ENCODE data around the gene MACF1.

Gene MACF1

GRCh38 chr1:39333296-39333695 is 128.8 kb downstream of the MACF1 start:
- no peaks in the 10 kb centered on the region for H3K4me1 ChIP-seq (ENCODE audit: control insufficient read depth in 1 of 2, insufficient read depth in 2 of 2, low read length in 2 of 2)
- H3K36me3 ChIP-seq (ENCODE audit: control insufficient read depth in 1 of 2, insufficient read depth in 2 of 2, low read length in 2 of 2), result peaks cover 48 to 56% of the 10 kb centered on the region in 2 donors

GRCh38 chr1:39335216-39335615 is 130.7 kb downstream of the MACF1 start:
- Histone ChIP-seq H3K9me3 (ENCODE audit: control insufficient read depth in 1 of 2, low read length in 2 of 2) (no peaks in the 10 kb centered on the region), H3K27ac (ENCODE audit: low read length) (no peak overlapping the region), H3K36me3 (ENCODE audit: control insufficient read depth in 1 of 2, insufficient read depth in 2 of 2, low read length in 2 of 2) (peaks cover 53 to 66% of the 10 kb centered on the region in 2 donors), H3K27me3 (ENCODE audit: low read depth, low read length) (no peaks in the 10 kb centered on the region), H3K4me3 (ENCODE audit: low read depth in 1 of 2, low read length in 2 of 2) (no peak overlapping the region), H3K4me1 (ENCODE audit: control insufficient read depth in 1 of 2, insufficient read depth in 2 of 2, low read length in 2 of 2) (no peaks in the 10 kb centered on the region)

More at GRCh38 chr1:39333296-39333695, 128.8 kb downstream of the MACF1 start:
- Histone ChIP-seq H3K27ac (ENCODE audit: low read length) (no peak overlapping the region), H3K27me3 (ENCODE audit: low read depth, low read length) (no peaks in the 10 kb centered on the region), H3K4me3 (ENCODE audit: low read depth in 1 of 2, low read length in 2 of 2) (no peak overlapping the region), H3K9me3 (ENCODE audit: control insufficient read depth in 1 of 2, low read length in 2 of 2) (no peaks in the 10 kb centered on the region)

GRCh38 chr1:39337067-39337466 is 132.6 kb downstream of the MACF1 start:
- H3K4me1 ChIP-seq (ENCODE audit: control insufficient read depth in 1 of 2, insufficient read depth in 2 of 2, low read length in 2 of 2), result no peaks in the 10 kb centered on the region
- H3K27ac ChIP-seq (ENCODE audit: low read length), result no peak overlapping the region
- H3K4me3 ChIP-seq (ENCODE audit: low read depth in 1 of 2, low read length in 2 of 2), result no peak overlapping the region
- H3K9me3 ChIP-seq (ENCODE audit: control insufficient read depth in 1 of 2, low read length in 2 of 2), result no peaks in the 10 kb centered on the region
- no peaks in the 10 kb centered on the region for H3K27me3 ChIP-seq (ENCODE audit: low read depth, low read length)
- H3K36me3 ChIP-seq (ENCODE audit: control insufficient read depth in 1 of 2, insufficient read depth in 2 of 2, low read length in 2 of 2), result peaks cover 45 to 68% of the 10 kb centered on the region in 2 donors

- H3K27me3 ChIP-seq (ENCODE audit: low read depth, low read length), result no peaks in the 10 kb centered on the region
- H3K27ac ChIP-seq (ENCODE audit: low read length), result no peak overlapping the region
- peaks cover 35 to 67% of the 10 kb centered on the region in 2 donors for H3K36me3 ChIP-seq (ENCODE audit: control insufficient read depth in 1 of 2, insufficient read depth in 2 of 2, low read length in 2 of 2)
- H3K4me3 ChIP-seq (ENCODE audit: low read depth in 1 of 2, low read length in 2 of 2), result no peak overlapping the region
- H3K4me1 ChIP-seq (ENCODE audit: control insufficient read depth in 1 of 2, insufficient read depth in 2 of 2, low read length in 2 of 2), result no peaks in the 10 kb centered on the region
- H3K9me3 ChIP-seq (ENCODE audit: control insufficient read depth in 1 of 2, low read length in 2 of 2), result no peaks in the 10 kb centered on the region
Measured at GRCh38 chr1:39342776-39343175, 138.3 kb downstream of the MACF1 start.

GRCh38 chr1:39344394-39345154 is 140.1 kb downstream of the MACF1 start:
- Histone ChIP-seq H3K4me1 (ENCODE audit: control insufficient read depth in 1 of 2, insufficient read depth in 2 of 2, low read length in 2 of 2) (no peaks in the 10 kb centered on the region), H3K9me3 (ENCODE audit: control insufficient read depth in 1 of 2, low read length in 2 of 2) (no peaks in the 10 kb centered on the region), H3K27me3 (ENCODE audit: low read depth, low read length) (no peaks in the 10 kb centered on the region), H3K36me3 (ENCODE audit: control insufficient read depth in 1 of 2, insufficient read depth in 2 of 2, low read length in 2 of 2) (peaks cover 42 to 69% of the 10 kb centered on the region in 2 donors), H3K4me3 (ENCODE audit: low read depth in 1 of 2, low read length in 2 of 2) (no peak overlapping the region), H3K27ac (ENCODE audit: low read length) (no peak overlapping the region)

GRCh38 chr1:39346872-39347271 is 142.4 kb downstream of the MACF1 start:
- Histone ChIP-seq H3K36me3 (ENCODE audit: control insufficient read depth in 1 of 2, insufficient read depth in 2 of 2, low read length in 2 of 2) (peaks cover 45 to 69% of the 10 kb centered on the region in 2 donors), H3K4me3 (ENCODE audit: low read depth in 1 of 2, low read length in 2 of 2) (no peak overlapping the region), H3K27ac (ENCODE audit: low read length) (no peak overlapping the region), H3K9me3 (ENCODE audit: control insufficient read depth in 1 of 2, low read length in 2 of 2) (no peaks in the 10 kb centered on the region), H3K27me3 (ENCODE audit: low read depth, low read length) (no peaks in the 10 kb centered on the region), H3K4me1 (ENCODE audit: control insufficient read depth in 1 of 2, insufficient read depth in 2 of 2, low read length in 2 of 2) (no peaks in the 10 kb centered on the region)

GRCh38 chr1:39348278-39348677 is 143.8 kb downstream of the MACF1 start:
- Histone ChIP-seq H3K4me3 (ENCODE audit: low read depth in 1 of 2, low read length in 2 of 2) (no peak overlapping the region), H3K4me1 (ENCODE audit: control insufficient read depth in 1 of 2, insufficient read depth in 2 of 2, low read length in 2 of 2) (no peaks in the 10 kb centered on the region), H3K9me3 (ENCODE audit: control insufficient read depth in 1 of 2, low read length in 2 of 2) (no peaks in the 10 kb centered on the region), H3K27me3 (ENCODE audit: low read depth, low read length) (no peaks in the 10 kb centered on the region), H3K36me3 (ENCODE audit: control insufficient read depth in 1 of 2, insufficient read depth in 2 of 2, low read length in 2 of 2) (peaks cover 51 to 79% of the 10 kb centered on the region in 2 donors), H3K27ac (ENCODE audit: low read length) (no peak overlapping the region)

GRCh38 chr1:39352881-39353280 is 148.4 kb downstream of the MACF1 start:
- Histone ChIP-seq H3K27ac (ENCODE audit: low read length) (no peak overlapping the region), H3K27me3 (ENCODE audit: low read depth, low read length) (no peaks in the 10 kb centered on the region), H3K4me3 (ENCODE audit: low read depth in 1 of 2, low read length in 2 of 2) (no peak overlapping the region), H3K36me3 (ENCODE audit: control insufficient read depth in 1 of 2, insufficient read depth in 2 of 2, low read length in 2 of 2) (peaks cover 69 to 92% of the 10 kb centered on the region in 2 donors), H3K4me1 (ENCODE audit: control insufficient read depth in 1 of 2, insufficient read depth in 2 of 2, low read length in 2 of 2) (no peaks in the 10 kb centered on the region), H3K9me3 (ENCODE audit: control insufficient read depth in 1 of 2, low read length in 2 of 2) (no peaks in the 10 kb centered on the region)

- Histone ChIP-seq H3K4me1 (ENCODE audit: control insufficient read depth in 1 of 2, insufficient read depth in 2 of 2, low read length in 2 of 2) (peaks cover 0 to 13% of the 10 kb centered on the region in 2 donors), H3K4me3 (ENCODE audit: low read depth in 1 of 2, low read length in 2 of 2) (no peak overlapping the region), H3K27me3 (ENCODE audit: low read depth, low read length) (no peaks in the 10 kb centered on the region), H3K9me3 (ENCODE audit: control insufficient read depth in 1 of 2, low read length in 2 of 2) (no peaks in the 10 kb centered on the region), H3K36me3 (ENCODE audit: control insufficient read depth in 1 of 2, insufficient read depth in 2 of 2, low read length in 2 of 2) (peaks cover 68 to 92% of the 10 kb centered on the region in 2 donors), H3K27ac (ENCODE audit: low read length) (no peak overlapping the region)
Measured at GRCh38 chr1:39354572-39354971, 150.1 kb downstream of the MACF1 start.

GRCh38 chr1:39358491-39358890 is 154.0 kb downstream of the MACF1 start:
- Histone ChIP-seq H3K27ac (ENCODE audit: low read length) (no peak overlapping the region), H3K9me3 (ENCODE audit: control insufficient read depth in 1 of 2, low read length in 2 of 2) (no peaks in the 10 kb centered on the region), H3K4me1 (ENCODE audit: control insufficient read depth in 1 of 2, insufficient read depth in 2 of 2, low read length in 2 of 2) (peaks cover 0 to 13% of the 10 kb centered on the region in 2 donors), H3K36me3 (ENCODE audit: control insufficient read depth in 1 of 2, insufficient read depth in 2 of 2, low read length in 2 of 2) (peaks cover 62 to 74% of the 10 kb centered on the region in 2 donors), H3K27me3 (ENCODE audit: low read depth, low read length) (no peaks in the 10 kb centered on the region), H3K4me3 (ENCODE audit: low read depth in 1 of 2, low read length in 2 of 2) (no peak overlapping the region)

- H3K4me3 ChIP-seq (ENCODE audit: low read depth in 1 of 2, low read length in 2 of 2), result no peak overlapping the region
- H3K36me3 ChIP-seq (ENCODE audit: control insufficient read depth in 1 of 2, insufficient read depth in 2 of 2, low read length in 2 of 2), result peaks cover 60 to 68% of the 10 kb centered on the region in 2 donors
- no peaks in the 10 kb centered on the region for H3K9me3 ChIP-seq (ENCODE audit: control insufficient read depth in 1 of 2, low read length in 2 of 2)
- peaks cover 0 to 13% of the 10 kb centered on the region in 2 donors for H3K4me1 ChIP-seq (ENCODE audit: control insufficient read depth in 1 of 2, insufficient read depth in 2 of 2, low read length in 2 of 2)
- no peak overlapping the region for H3K27ac ChIP-seq (ENCODE audit: low read length)
- H3K27me3 ChIP-seq (ENCODE audit: low read depth, low read length), result no peaks in the 10 kb centered on the region
Measured at GRCh38 chr1:39359028-39359570, 154.6 kb downstream of the MACF1 start.

All from muscle layer of duodenum (tissue), 2 donors.